SK-N-SH (cell line): Measurements from ENCODE around the gene PSMG3. TPM values are rescaled to one million over a fixed set of nuclear protein-coding genes. Genes with fewer than 3 reads are reported as not detected.

Source experiments
- CTCF ChIA-PET: fragments of 300-600, 350-600 bp; formaldehyde crosslinking; extraction: SDS; loops from one replicate; lab custom pipeline; 2021; lab: Yijun Ruan, JAX
- POLR2A ChIA-PET: fragments of 350-600 bp; sonication (Branson Sonifier 250); formaldehyde crosslinking; extraction: SDS; loops from one replicate; lab custom pipeline; 2020; ENCODE audit warnings: antibody characterized with exemption, inconsistent platforms; lab: Yijun Ruan, JAX
- DNase-seq: peaks from one replicate; pipeline ENCODE4 v3.0.0; 2012
- H2AFZ ChIP-seq: fragments of 200-600 bp; sonication (generic); 2 replicates; pipeline ENCODE4 v1.8.1; 2016; ENCODE audit warnings: antibody characterized with exemption, mild to moderate bottlenecking, low read depth
- H3F3A ChIP-seq: fragments of 200-600 bp; sonication (generic); replicated peaks from 2 replicates; pipeline ENCODE3; 2016; ENCODE audit warnings: antibody characterized with exemption, mild to moderate bottlenecking; ENCODE audit not compliant: insufficient read depth
- H3K27ac ChIP-seq, 2 experiments: fragments of 200-500 bp in 1 of 2; fragments of 200-600 bp in 1 of 2; sonication (Bioruptor generic) in 1 of 2; sonication (generic), shearing (Covaris generic) in 1 of 2; 2 replicates each; pipeline versions ENCODE4 v1.5.1 to v1.6.1; 2014 to 2016; ENCODE audit warnings: low read depth in 2 of 2, inconsistent platforms in 1 of 2, low read length in 1 of 2, mild to moderate bottlenecking in 1 of 2, mixed read lengths in 1 of 2
- H3K27me3 ChIP-seq: fragments of 200-600 bp; sonication (generic), shearing (Covaris generic); 2 replicates; pipeline ENCODE4 v1.6.1; 2016; ENCODE audit warnings: mixed run types; ENCODE audit not compliant: insufficient read depth
- H3K36me3 ChIP-seq, 2 experiments: fragments of 200-500 bp in 1 of 2; fragments of 200-600 bp in 1 of 2; sonication (Bioruptor generic) in 1 of 2; sonication (generic) in 1 of 2; replicated peaks in 1 of 2; 2 replicates each; pipeline versions ENCODE3 to v1.5.1; 2014 to 2016; ENCODE audit warnings: low read length in 1 of 2, mild to moderate bottlenecking in 1 of 2; ENCODE audit not compliant: insufficient read depth in 2 of 2, control insufficient read depth in 1 of 2
- H3K4me1 ChIP-seq, 2 experiments: fragments of 200-500 bp in 1 of 2; fragments of 200-600 bp in 1 of 2; sonication (Bioruptor generic) in 1 of 2; sonication (generic), shearing (Covaris generic) in 1 of 2; 2 replicates each; pipeline versions ENCODE4 v1.5.1 to v1.6.1; 2014 to 2016; ENCODE audit warnings: low read depth in 1 of 2, low read length in 1 of 2, mixed run types in 1 of 2; ENCODE audit not compliant: insufficient read depth in 2 of 2, control insufficient read depth in 1 of 2
- H3K4me2 ChIP-seq: fragments of 200-600 bp; sonication (generic), shearing (Covaris generic); 2 replicates; pipeline ENCODE4 v1.6.1; 2017; ENCODE audit warnings: mixed run types
- H3K4me3 ChIP-seq, 2 experiments: fragments of 200-500 bp in 1 of 2; fragments of 200-600 bp in 1 of 2; sonication (Bioruptor generic) in 1 of 2; sonication (generic), shearing (Covaris generic) in 1 of 2; 2 replicates each; pipeline versions ENCODE4 v1.5.1 to v1.8.1; 2014 to 2016; ENCODE audit warnings: low read depth in 2 of 2, inconsistent platforms in 1 of 2, low read length in 1 of 2, mild to moderate bottlenecking in 1 of 2, mixed read lengths in 1 of 2, moderate library complexity in 1 of 2
- H3K79me2 ChIP-seq: fragments of 200-600 bp; sonication (generic); 2 replicates; pipeline ENCODE4 v1.8.1; 2017; ENCODE audit warnings: mild to moderate bottlenecking; ENCODE audit not compliant: insufficient read depth
- H3K9ac ChIP-seq: fragments of 200-600 bp; sonication (generic); 2 replicates; pipeline ENCODE4 v1.6.1; 2017; ENCODE audit warnings: mixed run types
- H3K9me2 ChIP-seq: fragments of 200-600 bp; sonication (generic); 2 replicates; pipeline ENCODE4 v1.6.1; 2017; ENCODE audit warnings: mixed run types
- H3K9me3 ChIP-seq: fragments of 200-600 bp; sonication (generic); 2 replicates; pipeline ENCODE4 v1.6.1; 2017; ENCODE audit warnings: mixed run types, mild to moderate bottlenecking, moderate library complexity
- H4K20me1 ChIP-seq: fragments of 200-600 bp; sonication (generic); 2 replicates; pipeline ENCODE4 v1.6.1; 2017; ENCODE audit warnings: mild to moderate bottlenecking, mixed run types; ENCODE audit not compliant: insufficient read depth
- CTCF ChIP-seq: fragments of 200-600 bp; sonication (generic); IDR thresholded peaks from 2 replicates; pipeline ENCODE4 v1.6.1; 2017; ENCODE audit warnings: antibody characterized with exemption, mild to moderate bottlenecking, moderate library complexity
- EP300 ChIP-seq, 2 experiments: IDR thresholded peaks; 2 replicates each; pipeline versions ENCODE4 v1.4.0 to v1.6.1; 2012; ENCODE audit warnings: borderline replicate concordance in 1 of 2, low read depth in 1 of 2, low read length in 1 of 2
- EZH2phosphoT487 ChIP-seq: fragments of 200-600 bp; sonication (generic); IDR thresholded peaks from 2 replicates; pipeline ENCODE4 v1.6.1; 2017; ENCODE audit warnings: low read depth, mixed run types, mild to moderate bottlenecking, antibody characterized with exemption, moderate library complexity, borderline replicate concordance
- FOXJ3 ChIP-seq: sonication (generic); formaldehyde crosslinking; IDR thresholded peaks from 2 replicates; pipeline ENCODE4 v1.5.1; 2020; ENCODE audit warnings: mild to moderate bottlenecking, missing genetic modification reagents
- JUND ChIP-seq: IDR thresholded peaks from 2 replicates; pipeline ENCODE4 v1.4.0; 2012
- MEF2A ChIP-seq: IDR thresholded peaks from 2 replicates; pipeline ENCODE4 v1.4.0; 2012; ENCODE audit warnings: low read depth, borderline replicate concordance
- MXI1 ChIP-seq: IDR thresholded peaks from 2 replicates; pipeline ENCODE4 v1.6.1; 2012; ENCODE audit warnings: mild to moderate bottlenecking, low read depth, low read length, improper control_type of control experiment
- NRF1 ChIP-seq: IDR thresholded peaks from 2 replicates; pipeline ENCODE4 v1.6.1; 2012; ENCODE audit warnings: low read depth, mild to moderate bottlenecking, low read length
- TAF1 ChIP-seq: IDR thresholded peaks from 2 replicates; pipeline ENCODE4 v1.6.1; 2012; ENCODE audit warnings: low read depth, mild to moderate bottlenecking, low read length, moderate library complexity, borderline replicate concordance
- WGBS: methylation state at CpG from one replicate; pipeline ENCODE4 v1.1.6; 2017; ENCODE audit warnings: low lambda C conversion rate; 5-methylcytosine and 5-hydroxymethylcytosine counted together
- polyA plus RNA-seq, 3 experiments: library from polyadenylated mRNA; depleted of rRNA; stranded (reverse); fragments of >200 nt; gene quantifications; 2 replicates each; pipeline ENCODE4 v1.2.3, GENCODE V29; 2012

PSMG3 gene
- polyA plus RNA-seq, 1 of the 3 experiments (the other 2 are of a cell fraction): 109 TPM

- ChIA-PET POLR2A (interaction anchor here (0.6 kb wide), 1 partner anchor 39 kb away, joined by 3 read pairs; the partner anchor contains the start of gene INTS1), CTCF (interaction anchor here (1.3 to 2.3 kb wide), 3 partner anchors 10 to 36 kb away, joined by 4 to 8 read pairs (median 4); partner anchors contain the start of gene TMEM184A)
- no peaks in the 10 kb centered on the region for H4K20me1 ChIP-seq
- peaks cover 7 to 47% of the 10 kb centered on the region in 2 experiments for H3K36me3 ChIP-seq
- no peak overlapping the region for H2AFZ ChIP-seq
- H3K4me2 ChIP-seq: no peak overlapping the region
- WGBS: 88% methylated on average over 29 of the region's 38 CpGs
- no peaks in the 10 kb centered on the region for H3F3A ChIP-seq
- DNase-seq: no peak
- peaks cover 25% of the 10 kb centered on the region for H3K79me2 ChIP-seq
- no peak overlapping the region for H3K4me3 ChIP-seq
- no peak overlapping the region for H3K27ac ChIP-seq
- no peaks in the 10 kb centered on the region for H3K27me3 ChIP-seq
- H3K9me2 ChIP-seq: no peaks in the 10 kb centered on the region
- no peaks in the 10 kb centered on the region for H3K9me3 ChIP-seq
- no peak overlapping the region for H3K9ac ChIP-seq
- 0 out of 2 replicates have a peak, but pooled peaks have one; percentile 22 for TF ChIP-seq CTCF
- no peak for TF ChIP-seq JUND
- TF ChIP-seq FOXJ3 (CRISPR knock-in tag): no peak
- no peak for TF ChIP-seq NRF1
- TF ChIP-seq TAF1: no peak
- TF ChIP-seq MEF2A: no peak
- no peak for TF ChIP-seq EZH2phosphoT487
- no peak for TF ChIP-seq MXI1
- H3K4me1 ChIP-seq: peaks cover 6 to 13% of the 10 kb centered on the region in 2 experiments; a peak in 2 of 4 replicates
Observed at GRCh38 chr7:1542841-1543747, 26.7 kb downstream of the PSMG3 start.

- peaks cover 33% of the 10 kb centered on the region for H3K79me2 ChIP-seq
- WGBS: 93% methylated on average over 19 of the region's 21 CpGs
- peaks cover 7 to 47% of the 10 kb centered on the region in 2 experiments for H3K36me3 ChIP-seq
- no peaks in the 10 kb centered on the region for H3K9me2 ChIP-seq
- no peak overlapping the region for H2AFZ ChIP-seq
- H3K4me1 ChIP-seq: peaks cover 11 to 20% of the 10 kb centered on the region in 2 experiments; a peak in 2 of 4 replicates
- CTCF ChIA-PET: interaction anchor here (2.3 to 2.6 kb wide), 2 partner anchors 13 to 68 kb away, joined by 6 to 8 read pairs; partner anchors contain the start of gene TMEM184A
- no peak overlapping the region for H3K27ac ChIP-seq
- H3K4me3 ChIP-seq: no peak overlapping the region
- no peaks in the 10 kb centered on the region for H4K20me1 ChIP-seq
- no peak overlapping the region for H3K4me2 ChIP-seq
- TF ChIP-seq EP300 (IDR thresholded peaks at IDR 0.05; ENCODE audit: borderline replicate concordance in 1 of 2, low read depth in 1 of 2, low read length in 1 of 2): no peak
- no peak for TF ChIP-seq MEF2A
- TF ChIP-seq, all 33 proteins: peak for 0
- no peak for DNase-seq
- POLR2A ChIA-PET: no interaction called here
- Histone ChIP-seq H3K9me3 (no peaks in the 10 kb centered on the region), H3K9ac (no peak overlapping the region), H3F3A (no peaks in the 10 kb centered on the region), H3K27me3 (no peaks in the 10 kb centered on the region)
Observed at GRCh38 chr7:1542329-1542728, 27.5 kb downstream of the PSMG3 start.
